Panc1 (cell line): Measurements from ENCODE around the gene ITGA4.

Source experiments
- REST ChIP-seq, 2 experiments: IDR thresholded peaks; 2 replicates each; pipeline ENCODE4 v1.6.1; 2011 to 2012; ENCODE audit warnings: low read depth in 2 of 2, control low read depth in 1 of 2, low read length in 1 of 2, mild to moderate bottlenecking in 1 of 2, moderate library complexity in 1 of 2; ENCODE audit not compliant: insufficient read depth in 1 of 2
- TF ChIP-seq, protein P1 (sequence below): fragments of 450-650 bp; IDR thresholded peaks from 2 replicates; pipeline ENCODE4 v1.5.1; 2017; ENCODE audit warnings: mild to moderate bottlenecking

DNA sequence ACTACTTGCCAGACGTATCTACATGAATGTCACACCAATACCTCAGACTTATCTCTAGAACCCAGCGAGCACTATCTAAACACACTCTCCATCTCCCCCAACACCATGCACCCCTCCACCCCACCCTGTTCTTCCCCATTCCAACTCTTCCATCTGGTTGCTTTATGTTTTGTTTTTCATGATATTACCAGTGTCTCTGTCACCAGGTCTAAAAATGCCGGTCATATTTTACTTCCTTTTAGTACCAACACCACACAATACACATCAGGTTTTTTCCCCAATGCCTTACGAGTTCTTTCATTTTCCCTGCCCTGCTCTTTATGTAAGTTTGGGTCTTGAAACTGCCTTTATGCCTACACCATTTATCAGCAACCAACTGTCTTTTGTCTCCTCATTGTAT lies 10.2 kb upstream of the ITGA4 start:
- TF ChIP-seq, protein P1, sequence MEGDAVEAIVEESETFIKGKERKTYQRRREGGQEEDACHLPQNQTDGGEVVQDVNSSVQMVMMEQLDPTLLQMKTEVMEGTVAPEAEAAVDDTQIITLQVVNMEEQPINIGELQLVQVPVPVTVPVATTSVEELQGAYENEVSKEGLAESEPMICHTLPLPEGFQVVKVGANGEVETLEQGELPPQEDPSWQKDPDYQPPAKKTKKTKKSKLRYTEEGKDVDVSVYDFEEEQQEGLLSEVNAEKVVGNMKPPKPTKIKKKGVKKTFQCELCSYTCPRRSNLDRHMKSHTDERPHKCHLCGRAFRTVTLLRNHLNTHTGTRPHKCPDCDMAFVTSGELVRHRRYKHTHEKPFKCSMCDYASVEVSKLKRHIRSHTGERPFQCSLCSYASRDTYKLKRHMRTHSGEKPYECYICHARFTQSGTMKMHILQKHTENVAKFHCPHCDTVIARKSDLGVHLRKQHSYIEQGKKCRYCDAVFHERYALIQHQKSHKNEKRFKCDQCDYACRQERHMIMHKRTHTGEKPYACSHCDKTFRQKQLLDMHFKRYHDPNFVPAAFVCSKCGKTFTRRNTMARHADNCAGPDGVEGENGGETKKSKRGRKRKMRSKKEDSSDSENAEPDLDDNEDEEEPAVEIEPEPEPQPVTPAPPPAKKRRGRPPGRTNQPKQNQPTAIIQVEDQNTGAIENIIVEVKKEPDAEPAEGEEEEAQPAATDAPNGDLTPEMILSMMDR, result no peak
- no peak for TF ChIP-seq REST (IDR thresholded peaks at IDR 0.05; ENCODE audit: insufficient read depth in 1 of 2, low read depth in 2 of 2, low read length in 1 of 2)
